IMR-90 (cell line): ENCODE data around the gene CA11.

Source experiments
- CEBPB ChIP-seq: IDR thresholded peaks from 2 replicates; pipeline ENCODE4 v1.6.1; 2012; ENCODE audit warnings: low read depth, low read length, improper control_type of control experiment
- CTCF ChIP-seq: conservative IDR thresholded peaks from 2 replicates; pipeline ENCODE4 v1.5.1; 2012; ENCODE audit warnings: mild to moderate bottlenecking, low read depth, low read length, improper control_type of control experiment
- ELK1 ChIP-seq: fragments of 150-350 bp; IDR thresholded peaks from 2 replicates; pipeline ENCODE4 v1.6.1; 2016; ENCODE audit warnings: low read depth, mild to moderate bottlenecking, low read length, moderate library complexity, borderline replicate concordance

GRCh38 chr19:48650974-48651682 is 5.1 kb upstream of the CA11 start:
- TF ChIP-seq CTCF (no peak), CEBPB (no peak), ELK1 (no peak)
